ENCODE results near the gene PDK4. TPM values are rescaled to one million over a fixed set of nuclear protein-coding genes. Genes with fewer than 3 reads are reported as not detected.
A peak's percentile ranks its signal among the peaks of the same experiment; 100 is the strongest.

The PDK4 gene
- 1.2 TPM for total RNA-seq

GRCh38 chr7:95596198-95597063 is at the start of gene PDK4:
PDK4 (minus strand) TSS chr7:95596516; CDS start chr7:95596293, 223 bp downstream.
- H3K4me3 ChIP-seq (ENCODE audit: low read length) = peak within 1 kb of the TSS; percentile 44
- peaks cover 16% of the 10 kb centered on the region for H3K4me1 ChIP-seq (ENCODE audit: insufficient read depth, low read length)
- H3K9me3 ChIP-seq (ENCODE audit: low read depth, low read length) = no peaks in the 10 kb centered on the region
- no peaks in the 10 kb centered on the region for H3K27me3 ChIP-seq (ENCODE audit: insufficient read depth, low read length)

GRCh38 chr7:95642173-95642572 is 45.9 kb upstream of the PDK4 start:
- no peaks in the 10 kb centered on the region for H3K4me1 ChIP-seq (ENCODE audit: insufficient read depth, low read length)
- no peak overlapping the region for H3K4me3 ChIP-seq (ENCODE audit: low read length)
- no peaks in the 10 kb centered on the region for H3K9me3 ChIP-seq (ENCODE audit: low read depth, low read length)
- no peaks in the 10 kb centered on the region for H3K27me3 ChIP-seq (ENCODE audit: insufficient read depth, low read length)

- Histone ChIP-seq H3K9me3 (ENCODE audit: low read depth, low read length) (no peaks in the 10 kb centered on the region), H3K4me3 (ENCODE audit: low read length) (no peak overlapping the region), H3K27me3 (ENCODE audit: insufficient read depth, low read length) (no peaks in the 10 kb centered on the region), H3K4me1 (ENCODE audit: insufficient read depth, low read length) (no peaks in the 10 kb centered on the region)
These were observed 40.0 kb upstream of the PDK4 start for GRCh38 chr7:95636140-95636940.

- no peaks in the 10 kb centered on the region for H3K9me3 ChIP-seq (ENCODE audit: low read depth, low read length)
- no peaks in the 10 kb centered on the region for H3K4me1 ChIP-seq (ENCODE audit: insufficient read depth, low read length)
- H3K4me3 ChIP-seq (ENCODE audit: low read length) = no peak overlapping the region
- H3K27me3 ChIP-seq (ENCODE audit: insufficient read depth, low read length) = no peaks in the 10 kb centered on the region
These were observed 36.3 kb upstream of the PDK4 start for GRCh38 chr7:95632609-95633008.

- Histone ChIP-seq H3K9me3 (ENCODE audit: low read depth, low read length) (no peaks in the 10 kb centered on the region), H3K4me3 (ENCODE audit: low read length) (no peak overlapping the region), H3K4me1 (ENCODE audit: insufficient read depth, low read length) (no peaks in the 10 kb centered on the region), H3K27me3 (ENCODE audit: insufficient read depth, low read length) (no peaks in the 10 kb centered on the region)
These were observed 35.2 kb upstream of the PDK4 start for GRCh38 chr7:95631527-95631926.

- Histone ChIP-seq H3K4me3 (ENCODE audit: low read length) (no peak overlapping the region), H3K27me3 (ENCODE audit: insufficient read depth, low read length) (no peaks in the 10 kb centered on the region), H3K9me3 (ENCODE audit: low read depth, low read length) (no peaks in the 10 kb centered on the region), H3K4me1 (ENCODE audit: insufficient read depth, low read length) (no peaks in the 10 kb centered on the region)
These were observed 34.6 kb upstream of the PDK4 start for GRCh38 chr7:95630702-95631458.

GRCh38 chr7:95628831-95629439 is 32.6 kb upstream of the PDK4 start:
- Histone ChIP-seq H3K4me3 (ENCODE audit: low read length) (no peak overlapping the region), H3K9me3 (ENCODE audit: low read depth, low read length) (no peaks in the 10 kb centered on the region), H3K4me1 (ENCODE audit: insufficient read depth, low read length) (no peaks in the 10 kb centered on the region), H3K27me3 (ENCODE audit: insufficient read depth, low read length) (no peaks in the 10 kb centered on the region)

GRCh38 chr7:95623788-95624187 is 27.5 kb upstream of the PDK4 start:
- Histone ChIP-seq H3K4me1 (ENCODE audit: insufficient read depth, low read length) (no peaks in the 10 kb centered on the region), H3K9me3 (ENCODE audit: low read depth, low read length) (no peaks in the 10 kb centered on the region), H3K4me3 (ENCODE audit: low read length) (no peak overlapping the region), H3K27me3 (ENCODE audit: insufficient read depth, low read length) (no peaks in the 10 kb centered on the region)

- Histone ChIP-seq H3K4me1 (ENCODE audit: insufficient read depth, low read length) (no peaks in the 10 kb centered on the region), H3K27me3 (ENCODE audit: insufficient read depth, low read length) (no peaks in the 10 kb centered on the region), H3K9me3 (ENCODE audit: low read depth, low read length) (no peaks in the 10 kb centered on the region), H3K4me3 (ENCODE audit: low read length) (no peak overlapping the region)
These were observed 26.5 kb upstream of the PDK4 start for GRCh38 chr7:95622859-95623258.

- H3K4me3 ChIP-seq (ENCODE audit: low read length) = no peak overlapping the region
- H3K9me3 ChIP-seq (ENCODE audit: low read depth, low read length) = no peaks in the 10 kb centered on the region
- no peaks in the 10 kb centered on the region for H3K4me1 ChIP-seq (ENCODE audit: insufficient read depth, low read length)
- H3K27me3 ChIP-seq (ENCODE audit: insufficient read depth, low read length) = no peaks in the 10 kb centered on the region
These were observed 25.8 kb upstream of the PDK4 start for GRCh38 chr7:95622001-95622549.

GRCh38 chr7:95621404-95621803 is 25.1 kb upstream of the PDK4 start:
- no peaks in the 10 kb centered on the region for H3K9me3 ChIP-seq (ENCODE audit: low read depth, low read length)

GRCh38 chr7:95620631-95621030 is 24.3 kb upstream of the PDK4 start:
- Histone ChIP-seq H3K4me1 (ENCODE audit: insufficient read depth, low read length) (no peaks in the 10 kb centered on the region), H3K27me3 (ENCODE audit: insufficient read depth, low read length) (no peaks in the 10 kb centered on the region), H3K9me3 (ENCODE audit: low read depth, low read length) (no peaks in the 10 kb centered on the region), H3K4me3 (ENCODE audit: low read length) (no peak overlapping the region)

More at GRCh38 chr7:95621404-95621803, 25.1 kb upstream of the PDK4 start:
- H3K27me3 ChIP-seq (ENCODE audit: insufficient read depth, low read length) = no peaks in the 10 kb centered on the region
- H3K4me1 ChIP-seq (ENCODE audit: insufficient read depth, low read length) = no peaks in the 10 kb centered on the region
- H3K4me3 ChIP-seq (ENCODE audit: low read length) = no peak overlapping the region

GRCh38 chr7:95619921-95620320 is 23.6 kb upstream of the PDK4 start:
- H3K4me1 ChIP-seq (ENCODE audit: insufficient read depth, low read length) = no peaks in the 10 kb centered on the region
- no peaks in the 10 kb centered on the region for H3K9me3 ChIP-seq (ENCODE audit: low read depth, low read length)
- H3K27me3 ChIP-seq (ENCODE audit: insufficient read depth, low read length) = no peaks in the 10 kb centered on the region
- H3K4me3 ChIP-seq (ENCODE audit: low read length) = no peak overlapping the region

GRCh38 chr7:95619517-95619916 is 23.2 kb upstream of the PDK4 start:
- Histone ChIP-seq H3K27me3 (ENCODE audit: insufficient read depth, low read length) (no peaks in the 10 kb centered on the region), H3K4me1 (ENCODE audit: insufficient read depth, low read length) (no peaks in the 10 kb centered on the region), H3K9me3 (ENCODE audit: low read depth, low read length) (peaks cover 4% of the 10 kb centered on the region), H3K4me3 (ENCODE audit: low read length) (no peak overlapping the region)

Data from mononuclear cell (primary cell).